GM19351 (cell line): ENCODE data around the gene XRCC3.

Experiments used
- ATAC-seq: cut with Tn5 transposase; IDR thresholded peaks from one replicate; pipeline ENCODE4 v1.9.1; 2021; ENCODE audit warnings: mild to moderate bottlenecking, moderate library complexity; ENCODE audit not compliant: unreplicated experiment

The XRCC3 gene

GRCh38 chr14:103726474-103726873 is 11.2 kb upstream of the XRCC3 start:
- no peak for ATAC-seq

- ATAC-seq = no peak
These were observed 10.6 kb upstream of the XRCC3 start for GRCh38 chr14:103725739-103726395.

- ATAC-seq = no peak
These were observed 9.9 kb upstream of the XRCC3 start for GRCh38 chr14:103725001-103725682.

GRCh38 chr14:103724116-103724515 is 8.9 kb upstream of the XRCC3 start:
- ATAC-seq = no peak

GRCh38 chr14:103723748-103724081 is 8.5 kb upstream of the XRCC3 start:
- no peak for ATAC-seq

GRCh38 chr14:103721334-103722120 is 6.3 kb upstream of the XRCC3 start:
- no peak for ATAC-seq

- ATAC-seq = no peak
These were observed 4.5 kb upstream of the XRCC3 start for GRCh38 chr14:103719751-103720150.

GRCh38 chr14:103718572-103718971 is 3.3 kb upstream of the XRCC3 start:
- ATAC-seq = no peak

GRCh38 chr14:103716899-103717411 is 1.7 kb upstream of the XRCC3 start:
- no peak for ATAC-seq

GRCh38 chr14:103716091-103716801 is 995 bp upstream of the XRCC3 start:
- peak; percentile 7 for ATAC-seq

GRCh38 chr14:103714063-103714724 is 1.1 kb downstream of the XRCC3 start:
- ATAC-seq = no peak

GRCh38 chr14:103713304-103714062 is 1.8 kb downstream of the XRCC3 start:
- no peak for ATAC-seq

GRCh38 chr14:103712633-103713247 is 2.5 kb downstream of the XRCC3 start:
- no peak for ATAC-seq

- ATAC-seq = no peak
These were observed 3.5 kb downstream of the XRCC3 start for GRCh38 chr14:103711516-103712431.

- ATAC-seq = no peak
These were observed 4.4 kb downstream of the XRCC3 start for GRCh38 chr14:103710771-103711377.

GRCh38 chr14:103709814-103710213 is 5.4 kb downstream of the XRCC3 start:
- no peak for ATAC-seq

GRCh38 chr14:103708750-103709187 is 6.5 kb downstream of the XRCC3 start:
- no peak for ATAC-seq
